ENCODE data around the gene MEGF6. TPM values are rescaled to one million over a fixed set of nuclear protein-coding genes. Genes with fewer than 3 reads are reported as not detected.
A peak's percentile ranks its signal among the peaks of the same experiment; 100 is the strongest.

The MEGF6 gene
- total RNA-seq, 1 experiment from 2014 or later = 21.3 TPM

GRCh38 chr1:3618881-3619671 is 7.8 kb upstream of the MEGF6 start:
- no peaks in the 10 kb centered on the region; a peak in 1 of 5 replicates for H3K9me3 Mint-ChIP-seq
- no peak overlapping the region for H3K4ac ChIP-seq (ENCODE audit: low read depth, low read length)
- no peak overlapping the region for H3K14ac ChIP-seq (ENCODE audit: insufficient read depth, low read length)
- no peaks in the 10 kb centered on the region for H3K9me3 ChIP-seq (ENCODE audit: control insufficient read depth, low read depth, low read length)
- no peak overlapping the region for H2BK12ac ChIP-seq (ENCODE audit: insufficient read length, low read depth, low read length)
- H2BK5ac ChIP-seq (ENCODE audit: insufficient read length, low read length) = no peak overlapping the region
- no peak overlapping the region for H4K5ac ChIP-seq (ENCODE audit: insufficient read length, low read depth, low read length)
- no peaks in the 10 kb centered on the region for H3K79me2 ChIP-seq (ENCODE audit: insufficient read depth, low read length)
- peak overlapping the region in 1 of 3 experiments; percentile 76; a peak in 2 of 7 replicates for H3K27ac Mint-ChIP-seq
- H3K79me1 ChIP-seq (ENCODE audit: insufficient read depth, low read depth, low read length, poor library complexity, severe bottlenecking) = no peaks in the 10 kb centered on the region
- no peak overlapping the region for H2AK5ac ChIP-seq (ENCODE audit: insufficient read length, low read length)
- H3K36me3 Mint-ChIP-seq (ENCODE audit: insufficient read depth in 1 of 3, low read depth in 3 of 3) = no peaks in the 10 kb centered on the region
- peaks cover 6% of the 10 kb centered on the region for H3K23me2 ChIP-seq (ENCODE audit: insufficient read length, low read depth, low read length, poor library complexity, severe bottlenecking)
- no peaks in the 10 kb centered on the region for H3K27me3 ChIP-seq (ENCODE audit: insufficient read depth, low read length)
- no peak overlapping the region for H2AFZ ChIP-seq (ENCODE audit: low read length)
- no peak overlapping the region for H3K56ac ChIP-seq (ENCODE audit: insufficient read length, low read depth, low read length)
- H3T11ph ChIP-seq (ENCODE audit: low read length) = no peak overlapping the region
- H2BK20ac ChIP-seq (ENCODE audit: low read depth, low read length, poor library complexity, severe bottlenecking) = no peak overlapping the region
- H3K9ac ChIP-seq (ENCODE audit: extremely low read depth, insufficient read length, low read length) = no peak overlapping the region
- H3K27me3 Mint-ChIP-seq (ENCODE audit: low read depth) = peaks cover 22% of the 10 kb centered on the region
- H2BK120ac ChIP-seq (ENCODE audit: low read depth, low read length, poor library complexity, severe bottlenecking) = no peak overlapping the region
- H2BK15ac ChIP-seq (ENCODE audit: low read depth, low read length) = no peak overlapping the region
- no peak overlapping the region for H3K23ac ChIP-seq (ENCODE audit: insufficient read length, low read depth, low read length)
- H3K4me1 ChIP-seq (ENCODE audit: insufficient read depth, low read length) = no peaks in the 10 kb centered on the region; the same call in 1 of the 2 replicates
- H3K4me1 Mint-ChIP-seq = peaks cover 20 to 26% of the 10 kb centered on the region in 2 experiments
- H3K18ac ChIP-seq (ENCODE audit: insufficient read length, low read depth, low read length) = no peak overlapping the region
- no peaks in the 10 kb centered on the region for H4K20me1 ChIP-seq (ENCODE audit: control insufficient read depth, insufficient read depth, insufficient read length)
- no CpG with 5 or more reads among the region's 21 CpGs for WGBS (ENCODE audit: extremely low coverage, insufficient read length, low lambda C conversion rate)
- peak; percentile 79 for DNase-seq
- no peak overlapping the region for H4K91ac ChIP-seq (ENCODE audit: insufficient read length, low read depth, low read length)
- H3K27ac ChIP-seq (ENCODE audit: insufficient read length, low read depth, low read length) = no peak overlapping the region
- H3K4me2 ChIP-seq (ENCODE audit: insufficient read depth, insufficient read length, low read length) = no peak overlapping the region
- H3K4me3 Mint-ChIP-seq = 0 out of 5 replicates have a peak overlapping the region, but pooled peaks of 1 of the 2 experiments have one; percentile 38
- peak; percentile 86 for TF ChIP-seq CTCF (conservative IDR thresholded peaks at IDR 0.05)
- H4K8ac ChIP-seq (replicated peaks; ENCODE audit: insufficient read length, low read depth, low read length) = no peak overlapping the region
